Common myeloid progenitor, CD34-positive (primary cell): ENCODE results near the gene MSMP.

Source experiments
- CTCF ChIA-PET: fragments of 350-600 bp; sonication (Branson Sonifier 250); formaldehyde crosslinking; loops from one replicate; lab custom pipeline; 2021; ENCODE audit warnings: antibody characterized with exemption; lab: Charles Lee
- POLR2A ChIA-PET: fragments of 350-600 bp; sonication (Branson Sonifier 250); formaldehyde crosslinking; loops from one replicate; lab custom pipeline; 2021; ENCODE audit warnings: antibody characterized with exemption; lab: Charles Lee
- DNase-seq, 3 donors: peaks; one replicate each; pipeline versions ENCODE4 v3.0.0 to v3.0.0-alpha.2; 2013
- H3K27ac ChIP-seq, 2 experiments: 1 replicate in 1 of 2; 2 replicates in 1 of 2; pipeline ENCODE4 v1.7.0; 2013; ENCODE audit warnings: inconsistent platforms in 2 of 2, low read length in 2 of 2, mild to moderate bottlenecking in 2 of 2, low read depth in 1 of 2, moderate library complexity in 1 of 2; ENCODE audit not compliant: severe bottlenecking in 2 of 2, insufficient read depth in 1 of 2, poor library complexity in 1 of 2
- H3K27me3 ChIP-seq, 5 experiments: replicated peaks in 2 of 5; 1 replicate in 3 of 5; 2 replicates in 2 of 5; pipeline versions ENCODE4 v1.6.1 to v1.7.0; 2013; ENCODE audit warnings: low read length in 4 of 5, mild to moderate bottlenecking in 2 of 5, moderate library complexity in 2 of 5, inconsistent platforms in 1 of 5; ENCODE audit not compliant: insufficient read depth in 5 of 5, control insufficient read depth in 4 of 5
- H3K36me3 ChIP-seq, 4 experiments: 1 replicate in 2 of 4; 2 replicates in 2 of 4; pipeline versions ENCODE4 v1.6.1 to v1.7.0; 2013; ENCODE audit warnings: low read length in 3 of 4, control low read depth in 1 of 4, mild to moderate bottlenecking in 1 of 4; ENCODE audit not compliant: control insufficient read depth in 4 of 4, insufficient read depth in 4 of 4
- H3K4me1 ChIP-seq, 4 experiments: 1 replicate in 3 of 4; 2 replicates in 1 of 4; pipeline versions ENCODE4 v1.6.1 to v1.7.1; 2013; ENCODE audit warnings: low read length in 3 of 4, mild to moderate bottlenecking in 3 of 4, control low read depth in 1 of 4, inconsistent platforms in 1 of 4, moderate library complexity in 1 of 4; ENCODE audit not compliant: control insufficient read depth in 4 of 4, insufficient read depth in 4 of 4; ENCODE audit errors: control extremely low read depth in 1 of 4
- H3K4me3 ChIP-seq, 7 experiments: 1 replicate in 4 of 7; 2 replicates in 3 of 7; pipeline versions ENCODE4 v1.5.1 to v1.7.0; 2013; ENCODE audit warnings: mild to moderate bottlenecking in 7 of 7, low read length in 6 of 7, moderate library complexity in 6 of 7, inconsistent platforms in 2 of 7, low read depth in 2 of 7, control low read depth in 1 of 7; ENCODE audit not compliant: insufficient read depth in 4 of 7, control insufficient read depth in 1 of 7; ENCODE audit errors: extremely low read depth in 1 of 7
- H3K9me3 ChIP-seq, 5 experiments: 1 replicate in 4 of 5; 2 replicates in 1 of 5; pipeline versions ENCODE4 v1.6.1 to v1.7.1; 2013; ENCODE audit warnings: low read length in 4 of 5, mild to moderate bottlenecking in 2 of 5, inconsistent platforms in 1 of 5, low read depth in 1 of 5, moderate library complexity in 1 of 5; ENCODE audit not compliant: control insufficient read depth in 4 of 5, insufficient read depth in 2 of 5; ENCODE audit errors: control extremely low read depth in 1 of 5
- WGBS: methylation state at CpG from one replicate; pipeline ENCODE4 v1.1.5; 2013; ENCODE audit not compliant: insufficient coverage; 5-methylcytosine and 5-hydroxymethylcytosine counted together

Gene MSMP

GRCh38 chr9:35756275-35757225 is 2.5 kb upstream of the MSMP start:
- peak overlapping the region; percentile 71 to 93 (median 79) for H3K4me3 ChIP-seq
- POLR2A ChIA-PET = interaction anchor here (0.8 to 1.5 kb wide), 2 partner anchors 25 to 88 kb away, joined by 3 to 5 read pairs; partner anchors contain the start of genes CREB3 and TLN1
- H3K27ac ChIP-seq = peak overlapping the region; percentile 92 to 97
- CTCF ChIA-PET = interaction anchor here (0.7 to 6.4 kb wide), 20 partner anchors 9 to 70 kb away, joined by 3 to 41 read pairs (median 5); partner anchors contain the start of genes CREB3 and TLN1
- WGBS = 5% methylated on average over 40 of the region's 48 CpGs
- H3K36me3 ChIP-seq = peaks cover 2 to 37% (median 20%) of the 10 kb centered on the region in 4 experiments
- H3K9me3 ChIP-seq = no peaks in the 10 kb centered on the region
- DNase-seq = peak; percentile 81 to 88 (median 86)
- H3K27me3 ChIP-seq = no peaks in the 10 kb centered on the region
- peaks cover 29 to 65% (median 47%) of the 10 kb centered on the region in 4 experiments for H3K4me1 ChIP-seq

GRCh38 chr9:35755071-35755470 is 995 bp upstream of the MSMP start:
- DNase-seq = no peak
- Histone ChIP-seq H3K4me3 (no peak overlapping the region), H3K4me1 (peaks cover 19 to 54% (median 38%) of the 10 kb centered on the region in 4 experiments), H3K9me3 (no peaks in the 10 kb centered on the region), H3K27ac (peak overlapping the region in 1 of 2 experiments; percentile 45), H3K27me3 (no peaks in the 10 kb centered on the region), H3K36me3 (peaks cover 2 to 43% (median 27%) of the 10 kb centered on the region in 4 experiments)
- POLR2A ChIA-PET = interaction anchor here (0.8 kb wide), 1 partner anchor 135 kb away, joined by 3 read pairs; no protein-coding TSS in a partner anchor
- CTCF ChIA-PET = interaction anchor here (0.8 to 6.4 kb wide), 16 partner anchors 10 to 124 kb away, joined by 3 to 41 read pairs (median 6); no protein-coding TSS in a partner anchor
- 88% methylated on average over 4 of the region's 4 CpGs for WGBS

- POLR2A ChIA-PET = interaction anchor here (0.6 kb wide), 1 partner anchor 425 kb away, joined by 3 read pairs; no protein-coding TSS in a partner anchor
- no peak overlapping the region for H3K27ac ChIP-seq
- CTCF ChIA-PET = interaction anchor here (0.9 to 6.4 kb wide), 9 partner anchors 9 to 59 kb away, joined by 3 to 41 read pairs (median 6); partner anchors contain the start of gene SPAG8
- H3K27me3 ChIP-seq = no peaks in the 10 kb centered on the region
- H3K36me3 ChIP-seq = peaks cover 2 to 43% (median 27%) of the 10 kb centered on the region in 4 experiments
- peaks cover 12 to 47% (median 39%) of the 10 kb centered on the region in 4 experiments for H3K4me1 ChIP-seq
- no peak for DNase-seq
- no peaks in the 10 kb centered on the region for H3K9me3 ChIP-seq
- no peak overlapping the region for H3K4me3 ChIP-seq
- WGBS = 100% methylated on average over 1 of the region's 5 CpGs
These were observed 610 bp downstream of the MSMP start for GRCh38 chr9:35753466-35753865.

- no peaks in the 10 kb centered on the region for H3K27me3 ChIP-seq
- peaks cover 10 to 39% (median 37%) of the 10 kb centered on the region in 4 experiments for H3K4me1 ChIP-seq
- peak overlapping the region in 6 of 7 experiments; percentile 79 to 92 (median 86) for H3K4me3 ChIP-seq
- no CpG with 5 or more reads among the region's 4 CpGs for WGBS
- no peak for DNase-seq
- ChIA-PET POLR2A (interaction anchor here (0.6 to 1.6 kb wide), 3 partner anchors 10 to 35 kb away, joined by 3 to 4 read pairs (median 3); partner anchors contain the start of genes CREB3 and TLN1), CTCF (interaction anchor here (0.7 to 15.7 kb wide), 7 partner anchors 11 to 76 kb away, joined by 3 to 190 read pairs (median 4); partner anchors contain the start of genes CREB3 and TLN1)
- H3K27ac ChIP-seq = peak overlapping the region; percentile 18 to 84
- no peaks in the 10 kb centered on the region for H3K9me3 ChIP-seq
- H3K36me3 ChIP-seq = peaks cover 2 to 43% (median 27%) of the 10 kb centered on the region in 4 experiments
These were observed 3.9 kb downstream of the MSMP start for GRCh38 chr9:35750256-35750531.

- H3K27me3 ChIP-seq = no peaks in the 10 kb centered on the region
- ChIA-PET CTCF (interaction anchor here (0.7 to 15.7 kb wide), 10 partner anchors 9 to 92 kb away, joined by 3 to 190 read pairs (median 4); partner anchors contain the start of genes CCDC107, CREB3, RMRP and TLN1), POLR2A (interaction anchor here (0.6 to 1.6 kb wide), 4 partner anchors 11 to 45 kb away, joined by 3 to 4 read pairs (median 3); partner anchors contain the start of genes CREB3 and TLN1)
- H3K4me1 ChIP-seq = peaks cover 10 to 37% (median 34%) of the 10 kb centered on the region in 4 experiments
- peak overlapping the region; percentile 79 to 92 (median 86) for H3K4me3 ChIP-seq
- DNase-seq = peak; percentile 30 to 69 (median 61)
- peaks cover 2 to 42% (median 28%) of the 10 kb centered on the region in 4 experiments for H3K36me3 ChIP-seq
- WGBS = 4% methylated on average over 16 of the region's 19 CpGs
- no peaks in the 10 kb centered on the region for H3K9me3 ChIP-seq
- H3K27ac ChIP-seq = peak overlapping the region; percentile 18 to 84
These were observed 4.4 kb downstream of the MSMP start for GRCh38 chr9:35749515-35750255.

GRCh38 chr9:35748858-35749514 is 5.1 kb downstream of the MSMP start, which contains the start of the genes GBA2 and RGP1:
TSS of gene GBA2 (minus strand) at chr9:35749228. CDS start at chr9:35748704, 524 bp downstream.
TSS of gene RGP1 (plus strand) at chr9:35749287. CDS start at chr9:35749756, 469 bp downstream.
- H3K27ac ChIP-seq = peak within 1 kb of the TSS; percentile 18 to 84
- CTCF ChIA-PET = interaction anchor here (0.7 to 15.7 kb wide), 14 partner anchors 9 to 133 kb away, joined by 3 to 190 read pairs (median 4); partner anchors contain the start of genes CCDC107, CREB3, RMRP and TLN1
- peaks cover 2 to 43% (median 29%) of the 10 kb centered on the region in 4 experiments for H3K36me3 ChIP-seq
- no peaks in the 10 kb centered on the region for H3K27me3 ChIP-seq
- peaks cover 10 to 39% (median 34%) of the 10 kb centered on the region in 4 experiments for H3K4me1 ChIP-seq
- under 1% methylated on average over 59 of the region's 69 CpGs for WGBS
- H3K9me3 ChIP-seq = no peaks in the 10 kb centered on the region
- H3K4me3 ChIP-seq = peak within 1 kb of the TSS; percentile 79 to 92 (median 86)
- peak; percentile 32 to 72 (median 60) for DNase-seq
- POLR2A ChIA-PET = interaction anchor here (0.6 to 1.6 kb wide), 6 partner anchors 10 to 45 kb away, joined by 3 to 10 read pairs (median 4); partner anchors contain the start of genes CREB3 and TLN1
